GM21515 (cell line): Measurements from ENCODE around the gene SLC4A1AP.

Source experiments
- ATAC-seq: cut with Tn5 transposase; IDR thresholded peaks from one replicate; pipeline ENCODE4 v1.9.1; 2021; ENCODE audit not compliant: unreplicated experiment

SLC4A1AP gene

GRCh38 chr2:27697660-27698059, 34.0 kb downstream of the SLC4A1AP start:
- ATAC-seq = no peak

- ATAC-seq = no peak
Observed at GRCh38 chr2:27701676-27702075, 38.0 kb downstream of the SLC4A1AP start.

- ATAC-seq = no peak
Observed at GRCh38 chr2:27702302-27702701, 38.6 kb downstream of the SLC4A1AP start.

- peak; percentile 57 for ATAC-seq
Observed at GRCh38 chr2:27703638-27704341, 40.1 kb downstream of the SLC4A1AP start.

GRCh38 chr2:27704342-27704876, 40.7 kb downstream of the SLC4A1AP start:
- ATAC-seq = no peak

- ATAC-seq = no peak
Observed at GRCh38 chr2:27705851-27706622, 42.3 kb downstream of the SLC4A1AP start.

GRCh38 chr2:27707462-27708256, 44.0 kb downstream of the SLC4A1AP start:
- no peak for ATAC-seq

- no peak for ATAC-seq
Observed at GRCh38 chr2:27708257-27708654, 44.6 kb downstream of the SLC4A1AP start.

- ATAC-seq = no peak
Observed at GRCh38 chr2:27708666-27709065, 45.0 kb downstream of the SLC4A1AP start.

- no peak for ATAC-seq
Observed at GRCh38 chr2:27709326-27709725, 45.6 kb downstream of the SLC4A1AP start.

- ATAC-seq = no peak
Observed at GRCh38 chr2:27709960-27710575, 46.4 kb downstream of the SLC4A1AP start.

GRCh38 chr2:27710640-27711430, 47.1 kb downstream of the SLC4A1AP start:
- no peak for ATAC-seq

- ATAC-seq = no peak
Observed at GRCh38 chr2:27711804-27712203, 48.1 kb downstream of the SLC4A1AP start.

- no peak for ATAC-seq
Observed at GRCh38 chr2:27712522-27712921, 48.8 kb downstream of the SLC4A1AP start.

- ATAC-seq = no peak
Observed at GRCh38 chr2:27713201-27713600, 49.5 kb downstream of the SLC4A1AP start.

- no peak for ATAC-seq
Observed at GRCh38 chr2:27714053-27714452, 50.4 kb downstream of the SLC4A1AP start.

- ATAC-seq = no peak
Observed at GRCh38 chr2:27714851-27715291, 51.2 kb downstream of the SLC4A1AP start.

GRCh38 chr2:27715318-27716210, 51.9 kb downstream of the SLC4A1AP start:
- ATAC-seq = no peak
